ENCODE data around the gene KCNAB2. TPM values are rescaled to one million over a fixed set of nuclear protein-coding genes. Genes with fewer than 3 reads are reported as not detected.

The KCNAB2 gene
- total RNA-seq, 2 donors from 2014 or later = 4.7 to 6.4 TPM

DNA sequence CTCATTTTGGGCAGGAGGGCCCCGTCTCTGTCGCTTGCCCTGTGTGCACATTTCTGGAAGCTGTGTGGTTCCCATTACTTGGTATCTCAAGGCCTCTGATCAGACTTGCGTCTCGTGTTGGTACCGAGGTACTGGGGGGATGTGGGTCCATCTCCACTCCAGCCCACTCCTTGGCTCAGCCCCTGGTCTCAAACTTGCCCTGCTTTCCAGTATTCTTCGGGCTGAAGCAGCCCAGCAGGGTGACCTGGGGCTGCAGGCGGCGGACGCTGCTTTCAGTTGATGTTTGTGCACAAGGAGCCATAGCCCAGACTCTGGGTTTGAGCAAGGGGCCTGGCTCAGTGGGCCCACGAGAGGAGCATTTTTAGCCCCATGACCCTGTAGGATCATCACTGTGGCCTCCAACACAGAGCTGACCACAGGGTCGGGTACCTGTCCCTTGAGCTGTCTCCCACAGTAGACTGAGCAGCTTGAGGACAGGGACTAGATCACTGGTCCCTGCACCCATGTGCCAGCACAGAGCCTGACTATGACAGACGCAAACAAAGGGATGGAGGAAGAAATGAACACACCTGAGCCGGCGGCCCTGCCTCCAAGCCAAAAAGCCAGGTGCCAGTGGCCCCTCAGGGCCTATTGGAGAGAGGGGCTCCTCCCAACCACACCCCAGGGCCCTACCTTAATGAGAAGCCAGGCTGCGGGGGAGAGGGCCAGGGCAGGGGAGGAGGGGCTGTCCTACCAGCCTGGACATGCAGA lies 87.6 kb downstream of the KCNAB2 start:
- Histone ChIP-seq H3K27ac (no peak overlapping the region), H3K4me3 (no peak overlapping the region), H3K36me3 (no peaks in the 10 kb centered on the region), H3K4me1 (no peaks in the 10 kb centered on the region), H3K9ac (ENCODE audit: low read depth in 2 of 2, low read length in 2 of 2) (no peak overlapping the region), H3K27me3 (no peaks in the 10 kb centered on the region), H3K9me3 (no peaks in the 10 kb centered on the region)
- intact Hi-C loops (cut with DNase I) = no loop called here
- DNase-seq = no peak
- TF ChIP-seq, protein P1, sequence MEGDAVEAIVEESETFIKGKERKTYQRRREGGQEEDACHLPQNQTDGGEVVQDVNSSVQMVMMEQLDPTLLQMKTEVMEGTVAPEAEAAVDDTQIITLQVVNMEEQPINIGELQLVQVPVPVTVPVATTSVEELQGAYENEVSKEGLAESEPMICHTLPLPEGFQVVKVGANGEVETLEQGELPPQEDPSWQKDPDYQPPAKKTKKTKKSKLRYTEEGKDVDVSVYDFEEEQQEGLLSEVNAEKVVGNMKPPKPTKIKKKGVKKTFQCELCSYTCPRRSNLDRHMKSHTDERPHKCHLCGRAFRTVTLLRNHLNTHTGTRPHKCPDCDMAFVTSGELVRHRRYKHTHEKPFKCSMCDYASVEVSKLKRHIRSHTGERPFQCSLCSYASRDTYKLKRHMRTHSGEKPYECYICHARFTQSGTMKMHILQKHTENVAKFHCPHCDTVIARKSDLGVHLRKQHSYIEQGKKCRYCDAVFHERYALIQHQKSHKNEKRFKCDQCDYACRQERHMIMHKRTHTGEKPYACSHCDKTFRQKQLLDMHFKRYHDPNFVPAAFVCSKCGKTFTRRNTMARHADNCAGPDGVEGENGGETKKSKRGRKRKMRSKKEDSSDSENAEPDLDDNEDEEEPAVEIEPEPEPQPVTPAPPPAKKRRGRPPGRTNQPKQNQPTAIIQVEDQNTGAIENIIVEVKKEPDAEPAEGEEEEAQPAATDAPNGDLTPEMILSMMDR (IDR thresholded peaks at IDR 0.05) = no peak

DNA sequence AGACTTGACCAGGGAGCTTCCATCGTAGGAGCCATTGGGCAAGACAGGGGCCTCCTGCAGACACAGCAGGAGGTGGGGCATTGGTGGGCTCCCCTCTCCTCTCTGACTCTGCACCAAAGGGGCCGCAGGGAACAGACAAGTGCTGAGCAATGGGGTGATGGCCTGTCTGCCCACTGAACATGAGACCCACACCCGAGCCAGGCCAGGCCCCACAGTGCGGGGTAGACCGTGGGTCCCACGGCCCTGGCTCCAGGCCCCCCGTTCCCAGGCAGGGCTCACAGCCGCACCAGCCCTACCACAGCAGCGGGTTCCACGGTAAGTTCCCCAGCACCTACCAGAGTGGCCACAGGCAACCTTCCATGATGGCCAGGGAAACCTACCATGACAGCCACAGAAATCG lies 88.5 kb downstream of the KCNAB2 start:
- Histone ChIP-seq H3K4me1 (no peaks in the 10 kb centered on the region), H3K9me3 (no peaks in the 10 kb centered on the region), H3K4me3 (no peak overlapping the region), H3K27me3 (no peaks in the 10 kb centered on the region), H3K9ac (ENCODE audit: low read depth in 2 of 2, low read length in 2 of 2) (no peak overlapping the region), H3K36me3 (no peaks in the 10 kb centered on the region), H3K27ac (no peak overlapping the region)
- TF ChIP-seq, protein P1 (IDR thresholded peaks at IDR 0.05) = no peak
- DNase-seq = no peak
- intact Hi-C loops (cut with DNase I) = no loop called here

DNA sequence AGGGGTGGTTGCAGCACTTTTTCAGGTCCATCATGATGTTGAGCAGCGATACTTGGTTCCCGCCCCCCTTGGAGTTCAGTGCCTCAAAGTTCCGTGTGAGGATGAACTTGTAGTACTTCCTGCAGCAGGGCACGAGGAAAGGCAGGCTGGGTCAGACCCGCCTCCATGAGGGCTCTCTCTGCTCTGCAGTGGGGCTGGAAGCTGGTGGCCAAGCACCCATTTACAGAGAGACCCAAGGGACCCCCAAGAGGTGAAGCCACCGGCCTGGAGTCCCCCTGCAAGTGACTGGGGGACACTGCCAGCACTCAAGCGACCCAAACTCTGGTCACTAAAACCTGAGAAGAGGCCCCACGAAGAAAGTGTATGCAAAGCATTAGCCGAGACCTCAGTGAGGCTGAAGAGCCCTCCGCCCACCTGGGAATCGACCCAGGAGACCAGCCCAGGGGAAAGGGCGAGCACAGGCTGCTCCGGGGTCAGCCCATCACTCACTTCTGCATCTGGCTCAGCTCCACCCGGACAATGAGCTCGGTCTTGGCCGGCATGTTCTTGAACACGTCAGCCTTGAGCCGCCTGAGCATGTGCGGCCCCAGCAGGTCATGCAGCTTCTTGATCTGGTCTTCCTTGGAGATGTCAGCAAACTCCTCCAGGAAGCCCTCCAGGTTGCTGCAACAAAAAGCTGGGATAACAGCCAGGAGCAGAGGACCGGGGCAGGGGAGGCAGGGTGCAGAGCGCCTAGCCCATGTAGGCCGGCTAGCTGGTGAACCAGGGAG lies 89.2 kb downstream of the KCNAB2 start:
- intact Hi-C loops (cut with DNase I) = no loop called here
- no peak overlapping the region for H3K4me3 ChIP-seq
- H3K36me3 ChIP-seq = no peaks in the 10 kb centered on the region
- no peaks in the 10 kb centered on the region for H3K9me3 ChIP-seq
- H3K27me3 ChIP-seq = no peaks in the 10 kb centered on the region
- H3K9ac ChIP-seq (ENCODE audit: low read depth in 2 of 2, low read length in 2 of 2) = no peak overlapping the region
- H3K4me1 ChIP-seq = no peaks in the 10 kb centered on the region
- DNase-seq = no peak
- H3K27ac ChIP-seq = no peak overlapping the region
- TF ChIP-seq, protein P1 (IDR thresholded peaks at IDR 0.05) = no peak

DNA sequence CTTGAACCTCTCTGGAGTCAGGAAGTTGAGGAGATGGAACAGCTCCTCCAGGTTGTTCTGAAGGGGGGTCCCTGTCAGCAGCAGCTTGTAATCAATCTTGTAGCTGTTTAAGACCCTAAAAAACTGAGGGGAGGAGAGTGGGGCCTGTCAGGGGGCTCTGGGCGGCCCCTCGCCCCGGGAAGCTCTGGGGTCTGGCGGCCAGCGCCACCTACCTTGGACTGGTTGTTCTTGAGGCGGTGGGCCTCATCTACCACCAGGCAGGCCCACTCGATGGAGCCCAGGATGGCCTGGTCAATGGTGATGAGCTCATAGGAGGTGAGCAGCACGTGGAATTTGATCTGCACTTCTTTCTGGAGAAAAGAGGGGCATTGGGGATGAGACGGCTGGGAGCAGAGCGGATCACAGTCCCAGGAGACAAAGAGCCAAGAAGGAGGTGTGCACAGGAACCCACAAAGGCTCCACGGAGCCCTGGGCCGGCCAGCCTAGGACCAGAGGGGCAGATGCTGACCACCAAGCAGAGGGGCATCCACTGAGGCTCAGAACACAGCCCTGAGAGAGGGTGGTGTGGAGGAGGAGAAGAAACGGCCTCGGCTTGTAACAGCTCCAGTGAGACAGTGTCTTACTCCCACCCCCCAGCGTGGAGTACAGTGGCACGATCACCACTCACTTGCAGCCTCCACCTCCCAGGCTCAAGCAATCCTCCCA lies 91.0 kb downstream of the KCNAB2 start:
- Histone ChIP-seq H3K9me3 (no peaks in the 10 kb centered on the region), H3K4me1 (no peaks in the 10 kb centered on the region), H3K36me3 (no peaks in the 10 kb centered on the region), H3K4me3 (no peak overlapping the region), H3K27ac (no peak overlapping the region), H3K9ac (ENCODE audit: low read depth in 2 of 2, low read length in 2 of 2) (no peak overlapping the region), H3K27me3 (no peaks in the 10 kb centered on the region)
- intact Hi-C loops (cut with DNase I) = no loop called here
- TF ChIP-seq, protein P1 (IDR thresholded peaks at IDR 0.05) = no peak
- DNase-seq = no peak

DNA sequence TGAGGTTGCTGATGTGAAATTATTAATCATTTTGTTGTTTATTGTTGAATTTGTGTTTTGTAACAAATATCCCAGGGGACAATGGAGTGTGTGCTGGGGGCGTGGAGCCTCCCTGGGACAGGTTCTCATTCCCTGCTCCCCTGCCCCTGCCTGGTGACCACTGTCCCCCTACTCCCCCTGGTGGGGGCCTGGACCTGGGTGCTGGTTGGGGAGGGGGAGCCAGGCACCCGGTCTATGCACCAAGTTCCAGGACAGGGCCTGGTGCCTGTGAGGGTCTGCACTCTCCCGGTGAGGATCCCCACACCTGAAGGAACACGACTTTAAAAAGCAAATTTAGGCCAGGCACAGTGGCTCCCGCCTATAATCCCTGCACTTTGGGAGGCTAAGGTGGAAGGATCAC lies 92.1 kb downstream of the KCNAB2 start:
- Histone ChIP-seq H3K9ac (ENCODE audit: low read depth in 2 of 2, low read length in 2 of 2) (no peak overlapping the region), H3K4me3 (no peak overlapping the region), H3K4me1 (no peaks in the 10 kb centered on the region), H3K27ac (no peak overlapping the region), H3K9me3 (no peaks in the 10 kb centered on the region), H3K36me3 (no peaks in the 10 kb centered on the region), H3K27me3 (no peaks in the 10 kb centered on the region)
- intact Hi-C loops (cut with DNase I) = no loop called here
- TF ChIP-seq, protein P1 (IDR thresholded peaks at IDR 0.05) = no peak
- DNase-seq = no peak
